ENCODE results near the gene CFAP251.
A peak's percentile ranks its signal among the peaks of the same experiment; 100 is the strongest.
"Not testable (repeated sequence)": the region's sequence is repeated elsewhere in the genome, so short reads cannot be mapped to it uniquely, and the experiment has no call there.

The CFAP251 gene

GRCh38 chr12:121905746-121906145, 12.6 kb upstream of the CFAP251 start:
- no peaks in the 10 kb centered on the region for H3K27me3 ChIP-seq (ENCODE audit: control insufficient read depth in 1 of 2, insufficient read depth in 2 of 2, low read length in 2 of 2)
- H3K36me3 ChIP-seq (ENCODE audit: control insufficient read depth in 2 of 2, insufficient read depth in 2 of 2, low read length in 2 of 2): peaks cover 37 to 38% of the 10 kb centered on the region in 2 donors
- H3K9ac ChIP-seq (ENCODE audit: low read length in 2 of 2): no peak overlapping the region
- no peaks in the 10 kb centered on the region for H3K9me3 ChIP-seq (ENCODE audit: control insufficient read depth in 2 of 2, low read length in 2 of 2)
- no peaks in the 10 kb centered on the region for H3K4me1 ChIP-seq (ENCODE audit: control insufficient read depth, insufficient read depth, low read length)
- H3K27ac ChIP-seq (ENCODE audit: low read length): no peak overlapping the region
- H3K4me3 ChIP-seq (ENCODE audit: low read length in 2 of 2): no peak overlapping the region

- Histone ChIP-seq H3K4me3 (ENCODE audit: low read length in 2 of 2) (no peak overlapping the region), H3K36me3 (ENCODE audit: control insufficient read depth in 2 of 2, insufficient read depth in 2 of 2, low read length in 2 of 2) (peaks cover 21 to 25% of the 10 kb centered on the region in 2 donors)
Measured at GRCh38 chr12:121908702-121909101, 9.7 kb upstream of the CFAP251 start.

GRCh38 chr12:121911824-121912585, 6.4 kb upstream of the CFAP251 start:
- Histone ChIP-seq H3K4me3 (ENCODE audit: low read length in 2 of 2) (no peak overlapping the region), H3K9ac (ENCODE audit: low read length in 2 of 2) (no peak overlapping the region), H3K27me3 (ENCODE audit: control insufficient read depth in 1 of 2, insufficient read depth in 2 of 2, low read length in 2 of 2) (no peaks in the 10 kb centered on the region), H3K27ac (ENCODE audit: low read length) (no peak overlapping the region), H3K4me1 (ENCODE audit: control insufficient read depth, insufficient read depth, low read length) (no peaks in the 10 kb centered on the region), H3K36me3 (ENCODE audit: control insufficient read depth in 2 of 2, insufficient read depth in 2 of 2, low read length in 2 of 2) (peaks cover 14 to 30% of the 10 kb centered on the region in 2 donors), H3K9me3 (ENCODE audit: control insufficient read depth in 2 of 2, low read length in 2 of 2) (no peaks in the 10 kb centered on the region)

More at GRCh38 chr12:121908702-121909101, 9.7 kb upstream of the CFAP251 start:
- H3K4me1 ChIP-seq (ENCODE audit: control insufficient read depth, insufficient read depth, low read length): no peaks in the 10 kb centered on the region
- H3K27ac ChIP-seq (ENCODE audit: low read length): no peak overlapping the region
- no peak overlapping the region for H3K9ac ChIP-seq (ENCODE audit: low read length in 2 of 2)
- H3K27me3 ChIP-seq (ENCODE audit: control insufficient read depth in 1 of 2, insufficient read depth in 2 of 2, low read length in 2 of 2): no peaks in the 10 kb centered on the region
- no peaks in the 10 kb centered on the region for H3K9me3 ChIP-seq (ENCODE audit: control insufficient read depth in 2 of 2, low read length in 2 of 2)

GRCh38 chr12:121915841-121916321, 2.5 kb upstream of the CFAP251 start:
- H3K27ac ChIP-seq (ENCODE audit: low read length): no peak overlapping the region
- no peaks in the 10 kb centered on the region for H3K27me3 ChIP-seq (ENCODE audit: control insufficient read depth in 1 of 2, insufficient read depth in 2 of 2, low read length in 2 of 2)
- peaks cover 8% of the 10 kb centered on the region for H3K4me1 ChIP-seq (ENCODE audit: control insufficient read depth, insufficient read depth, low read length)
- H3K9me3 ChIP-seq (ENCODE audit: control insufficient read depth in 2 of 2, low read length in 2 of 2): no peaks in the 10 kb centered on the region
- H3K9ac ChIP-seq (ENCODE audit: low read length in 2 of 2): no peak overlapping the region
- H3K4me3 ChIP-seq (ENCODE audit: low read length in 2 of 2): no peak overlapping the region
- H3K36me3 ChIP-seq (ENCODE audit: control insufficient read depth in 2 of 2, insufficient read depth in 2 of 2, low read length in 2 of 2): peaks cover 13 to 32% of the 10 kb centered on the region in 2 donors

GRCh38 chr12:121916719-121917118, 1.7 kb upstream of the CFAP251 start:
- Histone ChIP-seq H3K9ac (ENCODE audit: low read length in 2 of 2) (no peak overlapping the region), H3K27me3 (ENCODE audit: control insufficient read depth in 1 of 2, insufficient read depth in 2 of 2, low read length in 2 of 2) (no peaks in the 10 kb centered on the region), H3K4me3 (ENCODE audit: low read length in 2 of 2) (no peak overlapping the region), H3K27ac (ENCODE audit: low read length) (no peak overlapping the region), H3K9me3 (ENCODE audit: control insufficient read depth in 2 of 2, low read length in 2 of 2) (no peaks in the 10 kb centered on the region), H3K4me1 (ENCODE audit: control insufficient read depth, insufficient read depth, low read length) (peaks cover 8% of the 10 kb centered on the region), H3K36me3 (ENCODE audit: control insufficient read depth in 2 of 2, insufficient read depth in 2 of 2, low read length in 2 of 2) (peaks cover 13 to 32% of the 10 kb centered on the region in 2 donors)

GRCh38 chr12:121918679-121919038, 267 bp downstream of the CFAP251 start:
- peak overlapping the region; percentile 53 to 65 for H3K4me3 ChIP-seq (ENCODE audit: low read length in 2 of 2)
- peak overlapping the region in 1 of 2 donors; percentile 63 for H3K9ac ChIP-seq (ENCODE audit: low read length in 2 of 2)
- H3K4me1 ChIP-seq (ENCODE audit: control insufficient read depth, insufficient read depth, low read length): peaks cover 8% of the 10 kb centered on the region
- H3K36me3 ChIP-seq (ENCODE audit: control insufficient read depth in 2 of 2, insufficient read depth in 2 of 2, low read length in 2 of 2): peaks cover 8 to 27% of the 10 kb centered on the region in 2 donors
- no peak overlapping the region for H3K27ac ChIP-seq (ENCODE audit: low read length)
- H3K9me3 ChIP-seq (ENCODE audit: control insufficient read depth in 2 of 2, low read length in 2 of 2): no peaks in the 10 kb centered on the region
- no peaks in the 10 kb centered on the region for H3K27me3 ChIP-seq (ENCODE audit: control insufficient read depth in 1 of 2, insufficient read depth in 2 of 2, low read length in 2 of 2)

- Histone ChIP-seq H3K4me3 (ENCODE audit: low read length in 2 of 2) (no peak overlapping the region), H3K9ac (ENCODE audit: low read length in 2 of 2) (no peak overlapping the region), H3K36me3 (ENCODE audit: control insufficient read depth in 2 of 2, insufficient read depth in 2 of 2, low read length in 2 of 2) (peaks cover 5 to 19% of the 10 kb centered on the region in 2 donors), H3K9me3 (ENCODE audit: control insufficient read depth in 2 of 2, low read length in 2 of 2) (no peaks in the 10 kb centered on the region), H3K27me3 (ENCODE audit: control insufficient read depth in 1 of 2, insufficient read depth in 2 of 2, low read length in 2 of 2) (no peaks in the 10 kb centered on the region), H3K4me1 (ENCODE audit: control insufficient read depth, insufficient read depth, low read length) (peaks cover 14% of the 10 kb centered on the region), H3K27ac (ENCODE audit: low read length) (no peak overlapping the region)
Measured at GRCh38 chr12:121921066-121921465, 2.7 kb downstream of the CFAP251 start.

GRCh38 chr12:121925358-121925695, 6.9 kb downstream of the CFAP251 start:
- Histone ChIP-seq H3K36me3 (ENCODE audit: control insufficient read depth in 2 of 2, insufficient read depth in 2 of 2, low read length in 2 of 2) (no peaks in the 10 kb centered on the region), H3K4me3 (ENCODE audit: low read length in 2 of 2) (peak overlapping the region in 1 of 2 donors; percentile 8), H3K9ac (ENCODE audit: low read length in 2 of 2) (no peak overlapping the region), H3K27me3 (ENCODE audit: control insufficient read depth in 1 of 2, insufficient read depth in 2 of 2, low read length in 2 of 2) (no peaks in the 10 kb centered on the region), H3K4me1 (ENCODE audit: control insufficient read depth, insufficient read depth, low read length) (peaks cover 6% of the 10 kb centered on the region), H3K27ac (ENCODE audit: low read length) (no peak overlapping the region), H3K9me3 (ENCODE audit: control insufficient read depth in 2 of 2, low read length in 2 of 2) (no peaks in the 10 kb centered on the region)

GRCh38 chr12:121926874-121927706, 8.7 kb downstream of the CFAP251 start:
- Histone ChIP-seq H3K4me1 (ENCODE audit: control insufficient read depth, insufficient read depth, low read length) (peaks cover 6% of the 10 kb centered on the region), H3K9me3 (ENCODE audit: control insufficient read depth in 2 of 2, low read length in 2 of 2) (no peaks in the 10 kb centered on the region), H3K27me3 (ENCODE audit: control insufficient read depth in 1 of 2, insufficient read depth in 2 of 2, low read length in 2 of 2) (no peaks in the 10 kb centered on the region), H3K4me3 (ENCODE audit: low read length in 2 of 2) (no peak overlapping the region), H3K9ac (ENCODE audit: low read length in 2 of 2) (no peak overlapping the region), H3K36me3 (ENCODE audit: control insufficient read depth in 2 of 2, insufficient read depth in 2 of 2, low read length in 2 of 2) (no peaks in the 10 kb centered on the region), H3K27ac (ENCODE audit: low read length) (no peak overlapping the region)

- Histone ChIP-seq H3K36me3 (ENCODE audit: control insufficient read depth in 2 of 2, insufficient read depth in 2 of 2, low read length in 2 of 2) (no peaks in the 10 kb centered on the region), H3K9me3 (ENCODE audit: control insufficient read depth in 2 of 2, low read length in 2 of 2) (no peaks in the 10 kb centered on the region), H3K4me3 (ENCODE audit: low read length in 2 of 2) (no peak overlapping the region), H3K4me1 (ENCODE audit: control insufficient read depth, insufficient read depth, low read length) (peaks cover 6% of the 10 kb centered on the region), H3K9ac (ENCODE audit: low read length in 2 of 2) (no peak overlapping the region), H3K27me3 (ENCODE audit: control insufficient read depth in 1 of 2, insufficient read depth in 2 of 2, low read length in 2 of 2) (no peaks in the 10 kb centered on the region), H3K27ac (ENCODE audit: low read length) (no peak overlapping the region)
Measured at GRCh38 chr12:121927813-121928212, 9.4 kb downstream of the CFAP251 start.

- H3K4me3 ChIP-seq (ENCODE audit: low read length in 2 of 2); H3K36me3 ChIP-seq (ENCODE audit: control insufficient read depth in 2 of 2, insufficient read depth in 2 of 2, low read length in 2 of 2); H3K27ac ChIP-seq (ENCODE audit: low read length); H3K27me3 ChIP-seq (ENCODE audit: control insufficient read depth in 1 of 2, insufficient read depth in 2 of 2, low read length in 2 of 2); H3K9ac ChIP-seq (ENCODE audit: low read length in 2 of 2); H3K9me3 ChIP-seq (ENCODE audit: control insufficient read depth in 2 of 2, low read length in 2 of 2); H3K4me1 ChIP-seq (ENCODE audit: control insufficient read depth, insufficient read depth, low read length): not testable (repeated sequence)
Measured at GRCh38 chr12:121929545-121929944, 11.2 kb downstream of the CFAP251 start.

Measured in stomach smooth muscle (tissue), 2 donors.